IMR-90 (cell line): ENCODE measurements around the gene CACNA2D1. TPM values are rescaled to one million over a fixed set of nuclear protein-coding genes. Genes with fewer than 3 reads are reported as not detected.
A peak's percentile ranks its signal among the peaks of the same experiment; 100 is the strongest.

Experiments
- ATAC-seq: fragments of 200-7000 bp; cut with Tn5 transposase; 2 replicates; pipeline ENCODE4 v1.9.1; 2020; ENCODE audit warnings: low read depth, mild to moderate bottlenecking, moderate library complexity
- BruUV-seq: library from RNA; stranded (reverse); fragments of 400-500 nt; replicated peaks from 2 replicates; lab custom pipeline; 2021; lab: Mats Ljungman, UMichigan
- CTCF ChIA-PET: fragments of 300-600 bp; formaldehyde crosslinking; extraction: SDS; loops from one replicate; lab custom pipeline; 2021; ENCODE audit warnings: antibody characterized with exemption; lab: Yijun Ruan, JAX
- POLR2A ChIA-PET: fragments of 300-600 bp; sonication (Branson Sonifier 250); formaldehyde crosslinking; loops from one replicate; lab custom pipeline; 2022; ENCODE audit warnings: antibody characterized with exemption; ENCODE audit not compliant: unreplicated experiment; lab: Charles Lee
- DNase-seq: peaks from one replicate; pipeline ENCODE4 v3.0.0; 2013
- H2AFZ ChIP-seq: replicated peaks from 2 replicates; pipeline ENCODE3; 2013; ENCODE audit warnings: low read length, mild to moderate bottlenecking; ENCODE audit not compliant: poor library complexity
- H2AK5ac ChIP-seq: 2 replicates; pipeline ENCODE4 v1.6.1; 2013; ENCODE audit warnings: low read depth, low read length, inconsistent platforms
- H2AK9ac ChIP-seq: replicated peaks from 2 replicates; pipeline ENCODE3; 2013; ENCODE audit warnings: mild to moderate bottlenecking, low read depth, low read length, moderate library complexity; ENCODE audit not compliant: poor library complexity
- H2BK120ac ChIP-seq: 2 replicates; pipeline ENCODE4 v1.6.1; 2013; ENCODE audit warnings: low read depth, low read length, inconsistent platforms
- H2BK15ac ChIP-seq: 3 replicates; pipeline ENCODE4 v1.6.1; 2013; ENCODE audit warnings: low read depth, low read length, inconsistent platforms
- H2BK20ac ChIP-seq: 2 replicates; pipeline ENCODE4 v1.6.1; 2013; ENCODE audit warnings: low read depth, mild to moderate bottlenecking, inconsistent platforms, low read length, moderate library complexity
- H2BK5ac ChIP-seq: 2 replicates; pipeline ENCODE4 v1.6.1; 2013; ENCODE audit warnings: mild to moderate bottlenecking, low read depth, low read length, inconsistent platforms; ENCODE audit not compliant: poor library complexity, severe bottlenecking
- H3K14ac ChIP-seq: replicated peaks from 2 replicates; pipeline ENCODE4 v1.6.1; 2013; ENCODE audit warnings: low read depth, low read length, inconsistent platforms
- H3K18ac ChIP-seq: 2 replicates; pipeline ENCODE4 v1.6.1; 2013; ENCODE audit warnings: low read depth, low read length, control low read depth
- H3K23ac ChIP-seq: 2 replicates; pipeline ENCODE4 v1.6.1; 2013; ENCODE audit warnings: low read depth, low read length, inconsistent platforms
- H3K27ac ChIP-seq: 2 replicates; pipeline ENCODE4 v1.5.1; 2013; ENCODE audit warnings: mild to moderate bottlenecking, control low read depth, low read length; ENCODE audit not compliant: insufficient read depth
- H3K27me3 ChIP-seq: 2 replicates; pipeline ENCODE4 v1.6.1; 2013; ENCODE audit warnings: low read length; ENCODE audit not compliant: control insufficient read depth, insufficient read depth
- H3K36me3 ChIP-seq: 2 replicates; pipeline ENCODE4 v1.6.1; 2013; ENCODE audit warnings: low read length, mixed read lengths; ENCODE audit not compliant: control insufficient read depth, insufficient read depth
- H3K4ac ChIP-seq: 2 replicates; pipeline ENCODE4 v1.6.1; 2013; ENCODE audit warnings: low read depth, low read length, inconsistent platforms
- H3K4me1 ChIP-seq: 2 replicates; pipeline ENCODE4 v1.6.1; 2013; ENCODE audit warnings: low read length, mixed read lengths; ENCODE audit not compliant: control insufficient read depth, insufficient read depth
- H3K4me2 ChIP-seq: 2 replicates; pipeline ENCODE4 v1.6.1; 2013; ENCODE audit warnings: low read depth, mild to moderate bottlenecking, control low read depth, low read length, moderate library complexity
- H3K4me3 ChIP-seq: 2 replicates; pipeline ENCODE4 v1.5.1; 2013; ENCODE audit warnings: low read depth, mild to moderate bottlenecking, control low read depth, low read length, moderate library complexity; ENCODE audit not compliant: insufficient read depth
- H3K56ac ChIP-seq: 2 replicates; pipeline ENCODE4 v1.6.1; 2013; ENCODE audit warnings: low read length, inconsistent platforms; ENCODE audit not compliant: insufficient read depth; ENCODE audit errors: extremely low read depth
- H3K79me1 ChIP-seq, 2 experiments: 2 replicates each; pipeline ENCODE4 v1.6.1; 2013; ENCODE audit warnings: low read length in 2 of 2, inconsistent platforms in 1 of 2, low read depth in 1 of 2
- H3K9ac ChIP-seq: 2 replicates; pipeline ENCODE4 v1.6.1; 2013; ENCODE audit warnings: low read depth, low read length, control low read depth
- H3K9me1 ChIP-seq: 2 replicates; pipeline ENCODE4 v1.6.1; 2013; ENCODE audit warnings: low read length, inconsistent platforms; ENCODE audit not compliant: insufficient read depth
- H3K9me3 ChIP-seq: 2 replicates; pipeline ENCODE4 v1.6.1; 2013; ENCODE audit warnings: low read length; ENCODE audit not compliant: control insufficient read depth, insufficient read depth
- H4K20me1 ChIP-seq: 2 replicates; pipeline ENCODE4 v1.6.1; 2013; ENCODE audit warnings: low read length, inconsistent platforms; ENCODE audit not compliant: insufficient read depth
- H4K5ac ChIP-seq: 2 replicates; pipeline ENCODE4 v1.6.1; 2013; ENCODE audit warnings: mild to moderate bottlenecking, low read depth, low read length, control low read depth
- H4K8ac ChIP-seq, 2 experiments: 2 replicates each; pipeline ENCODE4 v1.6.1; 2013; ENCODE audit warnings: low read depth in 2 of 2, low read length in 2 of 2, control low read depth in 1 of 2, inconsistent platforms in 1 of 2
- H4K91ac ChIP-seq: 2 replicates; pipeline ENCODE4 v1.6.1; 2013; ENCODE audit warnings: low read depth, low read length, inconsistent platforms; ENCODE audit not compliant: insufficient read depth
- MAZ ChIP-seq: IDR thresholded peaks from 2 replicates; pipeline ENCODE4 v1.6.1; 2012; ENCODE audit warnings: low read depth, mild to moderate bottlenecking, low read length, improper control_type of control experiment, moderate library complexity, borderline replicate concordance
- MXI1 ChIP-seq: IDR thresholded peaks from 2 replicates; pipeline ENCODE4 v1.6.1; 2012; ENCODE audit warnings: low read depth, mild to moderate bottlenecking, low read length, moderate library complexity, borderline replicate concordance
- NFE2L2 ChIP-seq: fragments of 150-350 bp; IDR thresholded peaks from 2 replicates; pipeline ENCODE4 v1.6.1; 2016; ENCODE audit warnings: low read depth, mild to moderate bottlenecking, low read length
- POLR2A ChIP-seq: IDR thresholded peaks from 2 replicates; pipeline ENCODE4 v1.6.1; 2012; ENCODE audit warnings: mild to moderate bottlenecking, low read depth, low read length
- RCOR1 ChIP-seq: IDR thresholded peaks from 2 replicates; pipeline ENCODE4 v1.6.1; 2012; ENCODE audit warnings: mild to moderate bottlenecking, low read length, improper control_type of control experiment; ENCODE audit not compliant: insufficient replicate concordance
- RFX5 ChIP-seq: IDR thresholded peaks from 2 replicates; pipeline ENCODE4 v1.8.0; 2012; ENCODE audit warnings: low read depth, mild to moderate bottlenecking, low read length, moderate library complexity
- SMC3 ChIP-seq: fragments of 150-350 bp; IDR thresholded peaks from 2 replicates; pipeline ENCODE4 v1.6.1; 2016; ENCODE audit warnings: low read depth, mild to moderate bottlenecking, antibody characterized with exemption, low read length, moderate library complexity
- WGBS, 2 experiments: methylation state at CpG; one replicate each; pipeline versions ENCODE4 v1.1.5 to v1.1.7; 2013; ENCODE audit warnings: missing lambda C conversion rate in 2 of 2; ENCODE audit not compliant: insufficient read length in 1 of 2; ENCODE audit errors: extremely low coverage in 2 of 2; 5-methylcytosine and 5-hydroxymethylcytosine counted together
- dilution Hi-C: fragments of 300-500 bp; cut with HindIII; formaldehyde crosslinking; loops from one replicate; pipeline ENCODE4 v1.14.3; 2018; ENCODE audit warnings: low sequenced_read_pairs; ENCODE audit not compliant: unreplicated experiment
- in situ Hi-C: fragments of 300-500 bp; cut with MboI; formaldehyde crosslinking; loops from 3 replicates; pipeline ENCODE4 v1.14.3; 2019; ENCODE audit warnings: low sequenced_read_pairs, inconsistent platforms, mixed read lengths
- intact Hi-C: fragments of 100-400 bp; cut with micrococcal nuclease; formaldehyde crosslinking; loops from 2 replicates; pipeline ENCODE4 v1.10.0; 2022
- polyA plus RNA-seq, 3 experiments: library from polyadenylated mRNA; depleted of rRNA; stranded (reverse); fragments of >200 nt; gene quantifications; 2 replicates each; pipeline ENCODE4 v1.2.3, GENCODE V29; 2012; ENCODE audit warnings: low replicate concordance in 1 of 3
- total RNA-seq: library from RNA; depleted of rRNA; stranded (reverse); fragments of >200 nt; gene quantifications from 2 replicates; pipeline ENCODE4 v1.2.3, GENCODE V29; 2012
- TF ChIP-seq, protein P1 (sequence below): fragments of 150-350 bp; IDR thresholded peaks from 2 replicates; pipeline ENCODE4 v1.6.1; 2016; ENCODE audit warnings: low read depth, mild to moderate bottlenecking, low read length, moderate library complexity, borderline replicate concordance
- TF ChIP-seq, protein P2 (sequence below): conservative IDR thresholded peaks from 2 replicates; pipeline ENCODE4 v1.5.1; 2012; ENCODE audit warnings: mild to moderate bottlenecking, low read depth, low read length, improper control_type of control experiment
- TF ChIP-seq, protein P3 (sequence below): fragments of 150-350 bp; IDR thresholded peaks from 2 replicates; pipeline ENCODE4 v1.6.1; 2017; ENCODE audit warnings: mild to moderate bottlenecking, antibody characterized with exemption, low read length, low read depth

Gene CACNA2D1
- total and polyA plus RNA-seq, 2 of the 4 experiments (the other 2 are of a cell fraction): 5.8 to 21.9 TPM

DNA sequence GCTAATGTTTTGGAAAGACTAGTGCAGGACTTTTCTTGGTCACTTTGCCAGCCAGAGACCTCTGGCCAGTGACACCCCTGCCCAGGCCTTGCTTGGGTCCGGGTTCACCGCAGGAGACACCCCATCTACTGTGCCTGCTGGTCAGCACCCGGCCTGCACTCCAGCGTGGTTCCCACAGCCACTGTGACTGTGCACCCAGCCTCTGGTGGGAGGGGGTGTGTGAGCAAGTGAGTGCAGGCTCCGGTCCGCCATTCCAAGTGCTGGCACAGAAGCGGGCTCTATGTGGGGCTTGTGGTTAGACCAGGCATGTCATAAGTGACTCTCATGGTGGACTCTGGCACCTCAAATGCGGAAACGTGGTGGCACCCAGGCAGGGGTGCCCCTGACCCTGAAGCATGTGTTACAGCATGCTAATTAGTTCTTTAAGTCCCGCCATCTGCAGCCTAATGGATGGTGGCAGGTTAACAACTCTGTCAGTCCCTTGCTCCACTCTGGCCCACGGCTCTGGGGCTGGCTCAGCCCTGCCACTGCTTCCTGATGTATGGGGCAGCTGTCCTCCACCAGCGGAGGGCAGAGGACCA lies 361.8 kb downstream of the CACNA2D1 start:
- Histone ChIP-seq H2AK9ac (peak overlapping the region; percentile 68), H2AFZ (peak overlapping the region; percentile 46), H3K14ac (no peak overlapping the region), H2BK120ac (no peak overlapping the region), H4K20me1 (no peaks in the 10 kb centered on the region), H2BK5ac (no peak overlapping the region), H3K4ac (no peak overlapping the region), H3K56ac (no peak overlapping the region), H2AK5ac (no peak overlapping the region), H3K79me1 (no peaks in the 10 kb centered on the region), H4K8ac (no peak overlapping the region), H3K27me3 (no peaks in the 10 kb centered on the region), H3K9me1 (no peaks in the 10 kb centered on the region), H2BK20ac (no peak overlapping the region), H3K4me3 (no peak overlapping the region), H4K91ac (no peak overlapping the region), H3K23ac (no peak overlapping the region), H3K9ac (no peak overlapping the region), H3K27ac (no peak overlapping the region), H3K9me3 (no peaks in the 10 kb centered on the region), H2BK15ac (no peak overlapping the region), H3K4me1 (no peaks in the 10 kb centered on the region), H4K5ac (no peak overlapping the region), H3K18ac (no peak overlapping the region), H3K36me3 (peaks cover 4% of the 10 kb centered on the region; the same call in 1 of the 2 replicates), H3K4me2 (no peak overlapping the region)
- BruUV-seq: no TSS peak
- ChIA-PET POLR2A (no interaction called here), CTCF (no interaction called here)
- ATAC-seq (no peak), DNase-seq (no peak)
- 91% methylated on average over 6 of the region's 12 CpGs; no CpG with 5 or more reads in 1 of the 2 experiments for WGBS, 2 experiments
- TF ChIP-seq NFE2L2 (no peak), SMC3 (no peak), RCOR1 (no peak), POLR2A (no peak), MXI1 (no peak), MAZ (no peak), RFX5 (no peak)
- TF ChIP-seq, protein P1, sequence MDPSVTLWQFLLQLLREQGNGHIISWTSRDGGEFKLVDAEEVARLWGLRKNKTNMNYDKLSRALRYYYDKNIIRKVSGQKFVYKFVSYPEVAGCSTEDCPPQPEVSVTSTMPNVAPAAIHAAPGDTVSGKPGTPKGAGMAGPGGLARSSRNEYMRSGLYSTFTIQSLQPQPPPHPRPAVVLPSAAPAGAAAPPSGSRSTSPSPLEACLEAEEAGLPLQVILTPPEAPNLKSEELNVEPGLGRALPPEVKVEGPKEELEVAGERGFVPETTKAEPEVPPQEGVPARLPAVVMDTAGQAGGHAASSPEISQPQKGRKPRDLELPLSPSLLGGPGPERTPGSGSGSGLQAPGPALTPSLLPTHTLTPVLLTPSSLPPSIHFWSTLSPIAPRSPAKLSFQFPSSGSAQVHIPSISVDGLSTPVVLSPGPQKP: no peak
- TF ChIP-seq, protein P2, sequence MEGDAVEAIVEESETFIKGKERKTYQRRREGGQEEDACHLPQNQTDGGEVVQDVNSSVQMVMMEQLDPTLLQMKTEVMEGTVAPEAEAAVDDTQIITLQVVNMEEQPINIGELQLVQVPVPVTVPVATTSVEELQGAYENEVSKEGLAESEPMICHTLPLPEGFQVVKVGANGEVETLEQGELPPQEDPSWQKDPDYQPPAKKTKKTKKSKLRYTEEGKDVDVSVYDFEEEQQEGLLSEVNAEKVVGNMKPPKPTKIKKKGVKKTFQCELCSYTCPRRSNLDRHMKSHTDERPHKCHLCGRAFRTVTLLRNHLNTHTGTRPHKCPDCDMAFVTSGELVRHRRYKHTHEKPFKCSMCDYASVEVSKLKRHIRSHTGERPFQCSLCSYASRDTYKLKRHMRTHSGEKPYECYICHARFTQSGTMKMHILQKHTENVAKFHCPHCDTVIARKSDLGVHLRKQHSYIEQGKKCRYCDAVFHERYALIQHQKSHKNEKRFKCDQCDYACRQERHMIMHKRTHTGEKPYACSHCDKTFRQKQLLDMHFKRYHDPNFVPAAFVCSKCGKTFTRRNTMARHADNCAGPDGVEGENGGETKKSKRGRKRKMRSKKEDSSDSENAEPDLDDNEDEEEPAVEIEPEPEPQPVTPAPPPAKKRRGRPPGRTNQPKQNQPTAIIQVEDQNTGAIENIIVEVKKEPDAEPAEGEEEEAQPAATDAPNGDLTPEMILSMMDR: no peak
- TF ChIP-seq, protein P3, sequence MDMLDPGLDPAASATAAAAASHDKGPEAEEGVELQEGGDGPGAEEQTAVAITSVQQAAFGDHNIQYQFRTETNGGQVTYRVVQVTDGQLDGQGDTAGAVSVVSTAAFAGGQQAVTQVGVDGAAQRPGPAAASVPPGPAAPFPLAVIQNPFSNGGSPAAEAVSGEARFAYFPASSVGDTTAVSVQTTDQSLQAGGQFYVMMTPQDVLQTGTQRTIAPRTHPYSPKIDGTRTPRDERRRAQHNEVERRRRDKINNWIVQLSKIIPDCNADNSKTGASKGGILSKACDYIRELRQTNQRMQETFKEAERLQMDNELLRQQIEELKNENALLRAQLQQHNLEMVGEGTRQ: no peak
- intact Hi-C loops (no loop called here), dilution Hi-C loops (no loop called here), in situ Hi-C loops (no loop called here)
